HG03520 (cell line): ENCODE data around the gene SYT8.
"Not testable (repeated sequence)": the region's sequence is repeated elsewhere in the genome, so short reads cannot be mapped to it uniquely, and the experiment has no call there.

Experiments used
- ATAC-seq: cut with Tn5 transposase; IDR thresholded peaks from one replicate; pipeline ENCODE4 v1.9.1; 2021; ENCODE audit warnings: mild to moderate bottlenecking, moderate library complexity; ENCODE audit not compliant: unreplicated experiment

SYT8 gene

GRCh38 chr11:1883346-1884302 is 48.8 kb downstream of the SYT8 start:
- no peak for ATAC-seq

GRCh38 chr11:1884303-1884700 is 49.5 kb downstream of the SYT8 start:
- ATAC-seq, result no peak

GRCh38 chr11:1886551-1886950 is 51.8 kb downstream of the SYT8 start:
- not testable (repeated sequence) for ATAC-seq
